Hepatocyte (in vitro differentiated cells): ENCODE results near the gene HADHA.

ENCODE experiments used
- CTCF ChIP-seq: fragments of 200-600 bp; sonication (generic); IDR thresholded peaks from 2 replicates; pipeline ENCODE4 v1.5.1; 2016; ENCODE audit warnings: antibody characterized with exemption, mild to moderate bottlenecking; ENCODE audit not compliant: poor library complexity
- EZH2 ChIP-seq: fragments of 200-600 bp; sonication (generic); IDR thresholded peaks from 2 replicates; pipeline ENCODE4 v1.6.1; 2016; ENCODE audit warnings: antibody characterized with exemption, mild to moderate bottlenecking, borderline replicate concordance
- EZH2phosphoT487 ChIP-seq: fragments of 200-600 bp; sonication (generic); IDR thresholded peaks from one replicate; pipeline ENCODE4 v1.6.1; 2018; ENCODE audit warnings: antibody characterized with exemption, mild to moderate bottlenecking, low read depth, moderate library complexity; ENCODE audit not compliant: unreplicated experiment, severe bottlenecking

GRCh38 chr2:26292646-26293045 lies 48.2 kb upstream of the HADHA start:
- TF ChIP-seq CTCF (no peak), EZH2phosphoT487 (no peak), EZH2 (no peak)
